AG04449 (cell line): ENCODE results near the gene GLI1.
"Not testable (repeated sequence)": the region's sequence is repeated elsewhere in the genome, so short reads cannot be mapped to it uniquely, and the experiment has no call there.

ENCODE experiments used
- CTCF ChIA-PET: fragments of 350-600 bp; formaldehyde crosslinking; extraction: SDS; loops from one replicate; lab custom pipeline; 2021; ENCODE audit warnings: antibody characterized with exemption; lab: Yijun Ruan, JAX
- POLR2A ChIA-PET: fragments of 400-600, 350-600 bp; formaldehyde crosslinking; extraction: SDS; loops from one replicate; lab custom pipeline; 2020; ENCODE audit warnings: antibody characterized with exemption, inconsistent platforms; lab: Yijun Ruan, JAX
- DNase-seq: peaks from one replicate; pipeline ENCODE4 v3.0.0-alpha.2; 2010; ENCODE audit warnings: low read depth, low spot score
- H3K4me3 ChIP-seq: 2 replicates; pipeline ENCODE4 v1.5.1; 2011; ENCODE audit warnings: low read depth, mild to moderate bottlenecking, control low read depth, low read length
- TF ChIP-seq, protein P1 (sequence below): IDR thresholded peaks from one replicate; pipeline ENCODE4 v1.5.1; 2011; ENCODE audit warnings: mild to moderate bottlenecking, moderate library complexity, low read length, control low read depth, inconsistent platforms; ENCODE audit not compliant: insufficient read depth; ENCODE audit errors: missing control alignments

Gene GLI1

DNA sequence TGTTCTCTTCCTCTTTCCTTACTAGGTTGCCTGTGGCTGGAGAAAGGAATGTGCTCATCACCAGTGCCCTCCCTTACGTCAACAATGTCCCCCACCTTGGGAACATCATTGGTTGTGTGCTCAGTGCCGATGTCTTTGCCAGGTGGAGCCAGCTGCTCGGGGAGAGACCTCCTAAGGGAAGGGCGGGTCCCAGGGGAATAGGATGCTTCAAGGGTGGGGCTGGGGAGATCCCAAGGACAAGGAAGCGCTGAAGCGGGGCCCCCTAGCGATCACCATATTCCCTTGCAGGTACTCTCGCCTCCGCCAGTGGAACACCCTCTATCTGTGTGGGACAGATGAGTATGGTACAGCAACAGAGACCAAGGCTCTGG, 38.5 kb downstream of the GLI1 start:
- no peak overlapping the region for H3K4me3 ChIP-seq
- TF ChIP-seq, protein P1, sequence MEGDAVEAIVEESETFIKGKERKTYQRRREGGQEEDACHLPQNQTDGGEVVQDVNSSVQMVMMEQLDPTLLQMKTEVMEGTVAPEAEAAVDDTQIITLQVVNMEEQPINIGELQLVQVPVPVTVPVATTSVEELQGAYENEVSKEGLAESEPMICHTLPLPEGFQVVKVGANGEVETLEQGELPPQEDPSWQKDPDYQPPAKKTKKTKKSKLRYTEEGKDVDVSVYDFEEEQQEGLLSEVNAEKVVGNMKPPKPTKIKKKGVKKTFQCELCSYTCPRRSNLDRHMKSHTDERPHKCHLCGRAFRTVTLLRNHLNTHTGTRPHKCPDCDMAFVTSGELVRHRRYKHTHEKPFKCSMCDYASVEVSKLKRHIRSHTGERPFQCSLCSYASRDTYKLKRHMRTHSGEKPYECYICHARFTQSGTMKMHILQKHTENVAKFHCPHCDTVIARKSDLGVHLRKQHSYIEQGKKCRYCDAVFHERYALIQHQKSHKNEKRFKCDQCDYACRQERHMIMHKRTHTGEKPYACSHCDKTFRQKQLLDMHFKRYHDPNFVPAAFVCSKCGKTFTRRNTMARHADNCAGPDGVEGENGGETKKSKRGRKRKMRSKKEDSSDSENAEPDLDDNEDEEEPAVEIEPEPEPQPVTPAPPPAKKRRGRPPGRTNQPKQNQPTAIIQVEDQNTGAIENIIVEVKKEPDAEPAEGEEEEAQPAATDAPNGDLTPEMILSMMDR, result no peak
- ChIA-PET CTCF (interaction anchor here (1.2 to 1.3 kb wide), 2 partner anchors 18 to 20 kb away, joined by 3 read pairs; no protein-coding TSS in a partner anchor), POLR2A (no interaction called here)
- DNase-seq, result no peak

DNA sequence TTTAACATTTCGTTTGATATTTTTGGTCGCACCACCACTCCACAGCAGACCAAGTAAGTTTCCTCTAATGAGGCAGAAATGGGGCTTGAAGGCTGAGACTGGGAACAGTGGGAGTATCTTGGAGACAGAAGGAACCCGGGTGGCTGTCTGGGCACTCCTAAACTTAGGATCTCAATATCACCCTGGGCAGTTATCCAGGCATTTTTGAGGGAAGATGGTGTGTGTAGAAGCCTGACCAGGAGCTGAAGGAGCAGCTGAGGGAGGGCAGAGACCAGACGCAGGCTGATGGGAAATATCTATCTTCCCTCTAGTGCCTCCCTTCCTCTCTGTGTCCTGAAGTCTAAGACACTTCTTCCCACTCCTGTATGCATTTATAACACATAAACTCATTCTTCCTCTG, 39.0 kb downstream of the GLI1 start:
- no peak overlapping the region for H3K4me3 ChIP-seq
- CTCF ChIA-PET, result no interaction called here
- POLR2A ChIA-PET, result no interaction called here
- TF ChIP-seq, protein P1, result no peak
- DNase-seq, result no peak

DNA sequence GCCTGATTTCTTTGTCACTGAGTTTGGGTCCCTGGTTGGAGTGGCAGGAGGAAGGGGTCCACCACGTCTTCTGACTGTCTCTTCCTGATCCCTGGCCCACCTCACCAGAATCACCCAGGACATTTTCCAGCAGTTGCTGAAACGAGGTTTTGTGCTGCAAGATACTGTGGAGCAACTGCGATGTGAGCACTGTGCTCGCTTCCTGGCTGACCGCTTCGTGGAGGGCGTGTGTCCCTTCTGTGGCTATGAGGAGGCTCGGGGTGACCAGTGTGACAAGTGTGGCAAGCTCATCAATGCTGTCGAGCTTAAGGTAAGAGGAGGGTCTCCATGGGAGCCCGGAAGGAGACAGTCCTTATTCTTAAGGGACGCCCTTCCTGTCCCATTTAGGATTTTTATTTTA, 40.6 kb downstream of the GLI1 start:
- ChIA-PET POLR2A (no interaction called here), CTCF (interaction anchor here (1.1 to 1.2 kb wide), 2 partner anchors 41 to 286 kb away, joined by 3 read pairs; partner anchors contain the start of gene GLI1)

DNA sequence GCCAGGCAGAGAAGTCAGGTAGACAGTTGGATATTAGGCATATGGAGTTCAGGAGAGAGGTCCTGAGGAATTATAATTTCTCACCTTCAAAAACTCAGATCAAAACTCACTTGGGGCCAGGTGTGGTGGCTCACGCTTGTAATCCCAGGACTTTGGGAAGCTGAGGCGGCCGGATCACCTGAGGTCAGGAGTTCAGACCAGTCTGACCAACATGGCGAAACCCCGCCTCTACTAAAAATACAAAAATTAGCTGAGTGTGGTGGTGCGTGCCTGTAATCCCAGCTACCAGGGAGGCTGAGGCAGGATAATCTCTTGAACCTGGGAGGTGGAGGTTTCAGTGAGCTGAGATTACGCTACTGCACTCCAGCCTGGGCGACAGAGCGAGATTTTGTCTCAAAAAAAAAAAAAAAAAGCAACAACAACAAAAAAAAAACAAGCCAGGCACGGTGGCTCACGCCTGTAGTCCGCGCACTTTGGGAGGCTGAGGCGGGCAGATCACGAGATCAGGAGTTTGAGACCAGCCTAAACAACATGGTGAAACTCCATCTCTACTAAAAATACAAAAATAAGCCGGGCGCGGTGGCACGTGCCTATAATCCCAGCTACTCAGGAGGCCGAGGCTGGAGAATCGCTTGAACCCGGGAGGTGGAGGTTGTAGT, 42.9 kb downstream of the GLI1 start:
- not testable (repeated sequence) for DNase-seq, H3K4me3 ChIP-seq
- ChIA-PET CTCF (interaction anchor here (1.6 to 1.7 kb wide), 2 partner anchors 13 to 43 kb away, joined by 4 to 8 read pairs; partner anchors contain the start of gene GLI1), POLR2A (interaction anchor here (0.6 kb wide), 1 partner anchor 223 kb away, joined by 3 read pairs; no protein-coding TSS in a partner anchor)

More for the DNA sequence above, 40.6 kb downstream of the GLI1 start:
- H3K4me3 ChIP-seq, result no peak overlapping the region
- TF ChIP-seq, protein P1, result no peak
- DNase-seq, result no peak

DNA sequence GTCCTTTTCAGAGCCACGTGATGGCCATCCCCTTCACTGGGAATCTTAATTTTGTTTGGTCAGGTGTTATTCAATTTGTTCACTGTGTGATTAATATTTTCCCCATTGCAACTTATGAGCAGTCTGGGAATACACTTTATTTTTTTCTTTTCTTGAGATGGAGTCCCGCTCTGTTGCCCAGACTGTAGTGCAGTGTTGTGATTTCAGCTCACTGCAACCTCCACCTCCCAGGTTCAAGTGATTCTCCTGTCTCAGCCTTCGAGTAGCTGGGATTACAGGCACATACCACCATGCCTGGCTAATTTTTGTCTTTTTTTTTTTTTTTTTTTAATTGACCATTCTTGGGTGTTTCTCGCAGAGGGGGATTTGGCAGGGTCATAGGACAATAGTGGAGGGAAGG, 47.0 kb downstream of the GLI1 start:
- ChIA-PET CTCF (interaction anchor here (1.8 kb wide), 1 partner anchor 48 kb away, joined by 4 read pairs; no protein-coding TSS in a partner anchor), POLR2A (interaction anchor here (1.2 kb wide), 1 partner anchor 11 kb away, joined by 4 read pairs; no protein-coding TSS in a partner anchor)
- not testable (repeated sequence) for H3K4me3 ChIP-seq, DNase-seq

DNA sequence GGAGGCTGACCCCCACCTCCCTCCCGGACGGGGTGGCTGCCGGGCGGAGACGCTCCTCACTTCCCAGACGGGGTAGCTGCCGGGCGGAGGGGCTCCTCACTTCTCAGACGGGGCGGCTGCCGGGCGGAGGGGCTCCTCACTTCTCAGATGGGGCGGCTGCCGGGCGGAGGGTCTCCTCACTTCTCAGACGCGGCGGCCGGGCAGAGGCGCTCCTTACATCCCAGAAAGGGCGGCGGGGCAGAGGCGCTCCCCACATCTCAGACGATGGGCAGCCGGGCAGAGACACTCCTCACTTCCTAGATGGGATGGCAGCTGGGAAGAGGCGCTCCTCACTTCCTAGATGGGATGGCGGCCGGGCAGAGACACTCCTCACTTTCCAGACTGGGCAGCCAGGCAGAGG, 48.2 kb downstream of the GLI1 start:
- POLR2A ChIA-PET, H3K4me3 ChIP-seq, DNase-seq, CTCF ChIA-PET: not testable (repeated sequence)

- CTCF ChIA-PET, result interaction anchor here (1.4 kb wide), 1 partner anchor 20 kb away, joined by 3 read pairs; no protein-coding TSS in a partner anchor
- POLR2A ChIA-PET, result no interaction called here
- no peak for DNase-seq
- TF ChIP-seq, protein P1, result no peak
- H3K4me3 ChIP-seq, result no peak overlapping the region
Measured at GRCh38 chr12:57511161-57511560, 51.6 kb downstream of the GLI1 start.
